ENCODE measurements around the gene HEPHL1.

- no peak for TF ChIP-seq EZH2 (IDR thresholded peaks at IDR 0.05; ENCODE audit: borderline replicate concordance, low read length)
- no peak for TF ChIP-seq CTCF (conservative IDR thresholded peaks at IDR 0.05 in 1 of 2, IDR thresholded peaks at IDR 0.05 in 1 of 2; ENCODE audit: extremely low read depth in 1 of 2, insufficient read depth in 1 of 2, low read depth in 1 of 2, low read length in 2 of 2)
Measured at GRCh38 chr11:94133752-94134151, 112.6 kb downstream of the HEPHL1 start.

Data from mammary epithelial cell (primary cell).